GM12891 (cell line): ENCODE measurements around the gene CYGB.
A peak's percentile ranks its signal among the peaks of the same experiment; 100 is the strongest.

Experiments used
- DNase-seq: peaks from one replicate; pipeline ENCODE4 v3.0.0; 2011; ENCODE audit warnings: low spot score; ENCODE audit not compliant: insufficient read length
- FAIRE-seq: peaks from 2 replicates; lab custom pipeline; 2011; peaks lifted over from hg19 to GRCh38; lab: Jason Lieb, UNC
- PAX5 ChIP-seq: IDR thresholded peaks from 2 replicates; pipeline ENCODE4 v1.6.1; 2011; ENCODE audit warnings: low read length, moderate library complexity, mild to moderate bottlenecking; ENCODE audit not compliant: insufficient read depth, severe bottlenecking
- POLR2A ChIP-seq: IDR thresholded peaks from 2 replicates; pipeline ENCODE4 v1.6.1; 2011; ENCODE audit warnings: low read depth, low read length, control low read depth
- POLR2AphosphoS5 ChIP-seq: IDR thresholded peaks from 2 replicates; pipeline ENCODE4 v1.6.1; 2011; ENCODE audit warnings: low read depth, low read length, control low read depth
- POU2F2 ChIP-seq: IDR thresholded peaks from 2 replicates; pipeline ENCODE4 v1.6.1; 2011; ENCODE audit warnings: low read depth, mild to moderate bottlenecking, control low read depth, low read length, moderate library complexity
- SPI1 ChIP-seq: IDR thresholded peaks from 2 replicates; pipeline ENCODE4 v1.6.1; 2011; ENCODE audit warnings: low read depth, low read length, control low read depth
- TAF1 ChIP-seq: IDR thresholded peaks from 2 replicates; pipeline ENCODE4 v1.6.1; 2011; ENCODE audit warnings: low read depth, low read length, control low read depth

Gene CYGB

GRCh38 chr17:76544546-76545365 lies 7.2 kb upstream of the CYGB start:
- no peak for TF ChIP-seq POLR2A
- TF ChIP-seq TAF1: no peak
- TF ChIP-seq POLR2AphosphoS5: no peak
- no peak for TF ChIP-seq PAX5
- TF ChIP-seq SPI1: no peak
- TF ChIP-seq POU2F2: no peak
- FAIRE-seq (no peak), DNase-seq (no peak)

DNA sequence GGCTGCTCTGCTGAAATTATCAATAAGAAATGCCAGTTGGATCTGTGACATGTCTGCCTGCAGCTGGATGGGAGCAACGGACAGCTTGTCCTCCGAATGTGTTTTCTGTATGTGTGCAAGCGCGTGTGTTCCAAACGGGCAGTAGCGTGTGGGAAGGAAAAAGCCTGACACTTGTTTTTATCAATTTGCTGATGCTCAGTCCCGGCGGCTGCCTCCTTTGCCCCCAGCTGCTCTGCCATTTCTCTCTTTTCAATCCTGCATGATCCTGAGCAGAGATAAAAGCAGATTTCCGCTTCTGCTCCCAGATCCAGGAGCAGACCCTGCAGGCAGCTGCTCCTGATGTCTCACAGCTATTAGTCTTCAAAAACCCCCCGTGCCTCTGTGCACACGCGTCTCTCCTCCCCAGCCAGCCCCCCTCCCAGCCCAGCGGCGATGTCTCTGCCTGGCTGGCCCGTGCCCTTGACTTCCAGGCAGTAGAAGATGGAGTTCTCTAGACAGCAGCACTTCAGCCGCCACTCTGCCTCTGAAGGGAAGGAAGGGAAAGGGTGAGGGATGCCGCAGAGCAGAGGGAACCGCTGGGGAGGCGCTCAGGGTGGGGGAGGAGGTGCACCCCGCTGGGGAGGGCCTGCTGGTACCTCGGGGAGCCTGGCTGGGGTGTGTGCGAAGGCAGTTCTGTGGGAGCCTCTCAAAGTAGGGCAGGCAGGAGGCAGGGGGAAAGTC lies 6.5 kb upstream of the CYGB start:
- TF ChIP-seq POU2F2: no peak
- no peak for TF ChIP-seq PAX5
- no peak for TF ChIP-seq SPI1
- DNase-seq (no peak), FAIRE-seq (no peak)

DNA sequence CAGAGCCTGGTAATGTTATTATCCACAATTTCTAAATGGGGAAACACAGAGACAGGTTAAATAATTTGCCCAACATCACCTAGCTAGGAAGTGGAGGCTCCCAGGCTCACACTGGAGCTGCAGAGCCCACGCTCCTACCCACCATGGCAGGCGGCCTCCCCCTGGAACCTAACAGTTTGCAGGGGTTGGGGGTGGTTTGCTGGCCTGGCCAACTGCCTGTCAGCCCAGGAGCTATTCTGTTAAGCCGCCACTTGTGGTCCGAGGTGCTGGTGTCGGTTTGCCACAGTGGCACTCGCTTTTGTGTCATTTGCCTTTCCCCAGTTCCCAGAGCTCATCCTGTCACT lies 5.9 kb upstream of the CYGB start:
- DNase-seq (no peak), FAIRE-seq (no peak)
- TF ChIP-seq POLR2AphosphoS5: no peak
- no peak for TF ChIP-seq POU2F2
- TF ChIP-seq TAF1: no peak
- no peak for TF ChIP-seq SPI1
- no peak for TF ChIP-seq PAX5
- no peak for TF ChIP-seq POLR2A

- no peak for FAIRE-seq
- DNase-seq: no peak
- TF ChIP-seq POU2F2 (no peak), PAX5 (no peak), POLR2A (no peak), SPI1 (no peak), TAF1 (no peak), POLR2AphosphoS5 (no peak)
Measured at GRCh38 chr17:76542984-76543383, 5.5 kb upstream of the CYGB start.

DNA sequence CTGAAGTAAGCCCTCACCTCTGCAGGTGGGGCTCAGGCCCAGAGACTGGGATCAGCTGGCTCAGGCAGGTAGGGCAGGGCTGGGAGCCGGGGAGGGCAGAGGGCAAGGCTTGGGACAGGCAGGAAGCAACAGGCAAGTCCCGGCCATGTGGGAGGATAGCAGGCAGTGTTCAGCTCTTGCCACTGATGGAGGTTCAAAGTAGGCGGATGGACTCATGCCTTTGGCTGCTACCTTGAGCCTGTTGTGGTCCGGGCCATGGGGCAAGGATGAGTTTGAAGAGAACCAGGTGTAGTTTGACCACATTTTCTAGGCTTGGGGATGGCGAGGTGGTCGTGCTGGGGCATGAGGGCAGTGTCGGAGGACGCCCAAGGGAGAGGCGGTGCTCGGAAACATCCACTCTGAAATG lies 5.1 kb upstream of the CYGB start:
- no peak for FAIRE-seq
- no peak for DNase-seq
- TF ChIP-seq POLR2A (no peak), SPI1 (no peak), POU2F2 (no peak), PAX5 (no peak), POLR2AphosphoS5 (no peak), TAF1 (no peak)

- no peak for TF ChIP-seq PAX5
- TF ChIP-seq SPI1: no peak
- TF ChIP-seq POU2F2: no peak
- no peak for TF ChIP-seq POLR2A
- TF ChIP-seq TAF1: no peak
- FAIRE-seq: no peak
- no peak for DNase-seq
Measured at GRCh38 chr17:76541739-76542454, 4.4 kb upstream of the CYGB start.

- FAIRE-seq: peak; percentile 58
- no peak for TF ChIP-seq PAX5
- no peak for TF ChIP-seq POLR2AphosphoS5
- no peak for TF ChIP-seq SPI1
- TF ChIP-seq TAF1: no peak
- no peak for TF ChIP-seq POLR2A
- no peak for TF ChIP-seq POU2F2
- DNase-seq: peak; percentile 70
Measured at GRCh38 chr17:76540381-76541300, 3.1 kb upstream of the CYGB start.

DNA sequence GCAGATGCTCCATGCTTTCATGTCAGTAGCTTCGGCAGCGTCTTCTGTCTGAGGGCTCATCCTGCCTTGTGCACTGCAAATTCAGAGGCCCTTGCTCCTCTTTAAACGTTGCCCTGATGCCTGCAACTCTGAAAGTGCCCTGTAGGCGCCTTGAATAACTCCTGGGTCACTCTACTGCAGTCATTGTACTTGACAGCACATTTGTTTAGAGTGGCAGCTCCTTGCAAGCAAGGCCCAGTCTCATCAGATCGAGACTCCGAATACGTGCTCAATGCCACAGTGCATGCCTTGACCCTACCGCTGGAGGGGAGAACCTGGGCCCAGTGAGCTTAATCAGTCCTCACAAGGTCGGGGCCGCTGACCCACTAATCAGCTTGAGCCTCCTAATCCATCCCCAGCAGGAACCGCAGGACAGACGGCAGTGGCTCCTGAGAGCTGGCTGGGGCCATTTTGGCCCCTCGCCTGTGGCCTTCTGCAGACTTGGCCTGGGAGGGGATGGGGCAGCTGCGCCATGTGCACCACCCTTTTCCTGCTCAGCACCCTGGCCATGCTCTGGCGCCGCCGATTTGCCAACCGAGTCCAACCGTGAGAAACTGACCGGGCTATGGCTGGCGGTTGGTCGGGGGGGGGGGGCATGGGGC lies 2.2 kb upstream of the CYGB start, which contains the start of gene PRCD:
Gene PRCD, plus strand, starts transcription at position 414 of the 641 bp plus-strand sequence. Its CDS starts 98 bp downstream, at position 512.
- TF ChIP-seq PAX5 (no peak), POLR2A (no peak), SPI1 (no peak), POLR2AphosphoS5 (no peak), POU2F2 (no peak), TAF1 (no peak)
- DNase-seq (no peak), FAIRE-seq (no peak)
